GM23248 (cell line): Measurements from ENCODE around the gene PLCB2.

Source experiments
- EZH2 ChIP-seq: fragments of 200-600 bp; sonication (generic); IDR thresholded peaks from 2 replicates; pipeline ENCODE4 v1.6.1; 2018; ENCODE audit warnings: antibody characterized with exemption, mild to moderate bottlenecking; ENCODE audit not compliant: insufficient read depth, poor library complexity, severe bottlenecking
- EZH2phosphoT487 ChIP-seq: fragments of 200-600 bp; sonication (generic); IDR thresholded peaks from 2 replicates; pipeline ENCODE4 v1.6.1; 2018; ENCODE audit warnings: antibody characterized with exemption, moderate library complexity, mild to moderate bottlenecking, low read depth; ENCODE audit not compliant: insufficient read depth

DNA sequence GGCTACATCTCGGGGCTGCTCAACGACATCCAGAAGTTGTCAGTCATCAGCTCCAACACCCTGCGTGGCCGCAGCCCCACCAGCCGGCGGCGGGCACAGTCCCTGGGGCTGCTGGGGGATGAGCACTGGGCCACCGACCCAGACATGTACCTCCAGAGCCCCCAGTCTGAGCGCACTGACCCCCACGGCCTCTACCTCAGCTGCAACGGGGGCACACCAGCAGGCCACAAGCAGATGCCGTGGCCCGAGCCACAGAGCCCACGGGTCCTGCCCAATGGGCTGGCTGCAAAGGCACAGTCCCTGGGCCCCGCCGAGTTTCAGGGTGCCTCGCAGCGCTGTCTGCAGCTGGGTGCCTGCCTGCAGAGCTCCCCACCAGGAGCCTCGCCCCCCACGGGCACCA, 41.9 kb downstream of the PLCB2 start:
- TF ChIP-seq EZH2 (no peak), EZH2phosphoT487 (no peak)
